HepG2 (cell line): Measurements from ENCODE around the gene RRAS2. TPM values are rescaled to one million over a fixed set of nuclear protein-coding genes. Genes with fewer than 3 reads are reported as not detected.

ENCODE experiments used
- ATAC-seq: fragments of 200-7000 bp; cut with Tn5 transposase; 3 replicates; pipeline ENCODE4 v1.9.1; 2020; ENCODE audit warnings: mild to moderate bottlenecking, moderate library complexity
- BruUV-seq: library from RNA; stranded (reverse); fragments of 400-500 nt; replicated peaks from 2 replicates; lab custom pipeline; 2021; lab: Mats Ljungman, UMichigan
- CTCF ChIA-PET: fragments of 300-600 bp; formaldehyde crosslinking; extraction: SDS; loops from one replicate; lab custom pipeline; 2021; ENCODE audit warnings: low total read pairs, inconsistent platforms, low intra/inter-chr PET ratio; lab: Yijun Ruan, JAX
- POLR2A ChIA-PET: fragments of 350-600 bp; sonication (Branson Sonifier 250); formaldehyde crosslinking; loops from one replicate; lab custom pipeline; 2020; ENCODE audit warnings: antibody characterized with exemption, inconsistent platforms; lab: Yijun Ruan, JAX
- DNase-seq: peaks from one replicate; pipeline ENCODE4 v3.0.0-alpha.2; 2015; ENCODE audit warnings: low spot score
- FAIRE-seq: peaks from 3 replicates; lab custom pipeline; 2011; peaks lifted over from hg19 to GRCh38; lab: Jason Lieb, UNC
- H2AFZ ChIP-seq: one replicate; pipeline ENCODE4 v1.6.1; 2011; ENCODE audit warnings: low read length, inconsistent platforms
- H3K27ac ChIP-seq: fragments of 300-600 bp; 3 replicates; pipeline ENCODE4 v1.8.0; 2011; ENCODE audit warnings: mixed run types, mild to moderate bottlenecking, mixed read lengths, low read length, inconsistent platforms; ENCODE audit not compliant: insufficient read depth; ENCODE audit errors: extremely low read length
- H3K27me3 ChIP-seq, 2 experiments: fragments of 200-600 bp in 1 of 2; 2 replicates in 1 of 2; 3 replicates in 1 of 2; pipeline versions ENCODE4 v1.6.0 to v1.8.0; 2011; ENCODE audit warnings: low read length in 2 of 2, mild to moderate bottlenecking in 2 of 2, moderate library complexity in 2 of 2, inconsistent platforms in 1 of 2; ENCODE audit not compliant: insufficient read depth in 2 of 2, control insufficient read depth in 1 of 2
- H3K36me3 ChIP-seq, 2 experiments: fragments of 200-600 bp in 1 of 2; replicated peaks in 1 of 2; 2 replicates in 1 of 2; 3 replicates in 1 of 2; pipeline versions ENCODE4 v1.5.1 to v1.8.0; 2011; ENCODE audit warnings: low read length in 2 of 2, inconsistent platforms in 1 of 2; ENCODE audit not compliant: insufficient read depth in 2 of 2, control insufficient read depth in 1 of 2
- H3K4me1 ChIP-seq: 2 replicates; pipeline ENCODE4 v1.5.1; 2012; ENCODE audit warnings: low read length, inconsistent platforms; ENCODE audit not compliant: insufficient read depth
- H3K4me2 ChIP-seq: 2 replicates; pipeline ENCODE4 v1.6.0; 2011; ENCODE audit warnings: low read depth, low read length, inconsistent platforms
- H3K4me3 ChIP-seq, 3 experiments: fragments of 200-600 bp in 1 of 3; sonication (generic), shearing (Covaris generic) in 1 of 3; replicated peaks in 1 of 3; 2 replicates each; pipeline ENCODE4 v1.5.1; 2011 to 2016; ENCODE audit warnings: low read length in 3 of 3, inconsistent platforms in 2 of 3, low read depth in 2 of 3, mild to moderate bottlenecking in 2 of 3, control low read depth in 1 of 3, mixed read lengths in 1 of 3; ENCODE audit not compliant: insufficient read depth in 1 of 3
- H3K79me2 ChIP-seq: one replicate; pipeline ENCODE4 v1.6.1; 2011; ENCODE audit warnings: low read length, inconsistent platforms; ENCODE audit not compliant: insufficient read depth
- H3K9ac ChIP-seq: 2 replicates; pipeline ENCODE4 v1.6.0; 2011; ENCODE audit warnings: mild to moderate bottlenecking, low read depth, low read length, inconsistent platforms; ENCODE audit not compliant: insufficient read depth
- H3K9me3 ChIP-seq: 2 replicates; pipeline ENCODE4 v1.5.1; 2012; ENCODE audit warnings: mild to moderate bottlenecking, low read length
- H4K20me1 ChIP-seq: 2 replicates; pipeline ENCODE4 v1.6.0; 2011; ENCODE audit warnings: inconsistent platforms, mild to moderate bottlenecking, low read length, moderate library complexity; ENCODE audit not compliant: insufficient read depth
- ISX ChIP-seq: sonication (generic); formaldehyde crosslinking; conservative IDR thresholded peaks from 2 replicates; pipeline ENCODE4 v1.5.0; 2020; ENCODE audit warnings: missing genetic modification reagents
- RFX1 ChIP-seq: fragments of 450-650 bp; IDR thresholded peaks from 2 replicates; pipeline ENCODE4 v1.6.1; 2017
- RORA ChIP-seq: sonication (generic); formaldehyde crosslinking; IDR thresholded peaks from 2 replicates; pipeline ENCODE4 v1.5.0; 2020; ENCODE audit warnings: mild to moderate bottlenecking, missing genetic modification reagents, moderate library complexity
- TCF12 ChIP-seq, 2 experiments: fragments of 450-650 bp in 1 of 2; sonication (generic) in 1 of 2; formaldehyde crosslinking in 1 of 2; IDR thresholded peaks; 2 replicates each; pipeline versions ENCODE4 v1.6.1 to v1.8.0; 2017 to 2022; ENCODE audit warnings: antibody characterized with exemption in 1 of 2, mild to moderate bottlenecking in 1 of 2, missing genetic modification reagents in 1 of 2, moderate library complexity in 1 of 2
- ZBTB42 ChIP-seq: sonication (generic); formaldehyde crosslinking; IDR thresholded peaks from 2 replicates; pipeline ENCODE4 v1.5.0; 2020; ENCODE audit warnings: mild to moderate bottlenecking, missing genetic modification reagents
- ZNF572 ChIP-seq: sonication (generic); formaldehyde crosslinking; IDR thresholded peaks from 2 replicates; pipeline ENCODE4 v1.5.1; 2020; ENCODE audit warnings: mild to moderate bottlenecking, missing genetic modification reagents
- ZNF737 ChIP-seq: sonication (generic); formaldehyde crosslinking; IDR thresholded peaks from 2 replicates; pipeline ENCODE4 v1.5.0; 2020; ENCODE audit warnings: missing genetic modification reagents, mild to moderate bottlenecking, borderline replicate concordance
- ZNF841 ChIP-seq: sonication (generic); formaldehyde crosslinking; IDR thresholded peaks from 2 replicates; pipeline ENCODE4 v1.8.1; 2023; ENCODE audit warnings: missing genetic modification reagents, borderline replicate concordance
- WGBS: methylation state at CpG from one replicate; pipeline ENCODE4 v1.1.6; 2017; ENCODE audit warnings: low lambda C conversion rate; 5-methylcytosine and 5-hydroxymethylcytosine counted together
- in situ Hi-C: cut with HindIII; loops from 2 replicates; pipeline ENCODE4 v1.10.0; 2017; ENCODE audit warnings: low pct_unique_long_range_greater_than_20kb; ENCODE audit not compliant: extremely low pct_ligation_motif_present
- intact Hi-C: fragments of 100-400 bp; cut with micrococcal nuclease; formaldehyde crosslinking; loops from one replicate; pipeline ENCODE4 v1.10.0; 2022; ENCODE audit not compliant: unreplicated experiment
- polyA plus RNA-seq, 8 experiments: library from polyadenylated mRNA; depleted of rRNA in 3 of 8; stranded (reverse) in 7 of 8; unstranded in 1 of 8; fragments of >200 nt; fragmentation: Illumina TruSeq in 4 of 8; extraction: Trizol in 4 of 8; gene quantifications; 2 replicates each; pipeline versions ENCODE4 v1.2.1 to v1.2.3, GENCODE V29; 2011 to 2016; ENCODE audit warnings: low read depth in 4 of 8, missing spikeins in 1 of 8, mixed read lengths in 1 of 8; ENCODE audit not compliant: insufficient read depth in 1 of 8
- total RNA-seq, 5 experiments: library from RNA; depleted of rRNA; stranded (reverse); fragments of >200 nt; fragmentation: Illumina TruSeq; extraction: Trizol; gene quantifications; 2 replicates each; pipeline ENCODE4 v1.2.3, GENCODE V29; 2016; ENCODE audit warnings: low read depth in 1 of 5
- TF ChIP-seq, protein P1 (sequence below): IDR thresholded peaks from 2 replicates; pipeline ENCODE4 v1.6.1; 2012; ENCODE audit warnings: low read length, improper control_type of control experiment
- TF ChIP-seq, protein P2 (sequence below): sonication (generic); formaldehyde crosslinking; conservative IDR thresholded peaks from 2 replicates; pipeline ENCODE4 v1.4.0; 2020; ENCODE audit warnings: missing genetic modification reagents

RRAS2 gene
- total and polyA plus RNA-seq, 2 of the 13 experiments (the other 11 are each of a cell fraction or from before 2014, with no cell fraction given) = 19.0 to 44.1 TPM

DNA sequence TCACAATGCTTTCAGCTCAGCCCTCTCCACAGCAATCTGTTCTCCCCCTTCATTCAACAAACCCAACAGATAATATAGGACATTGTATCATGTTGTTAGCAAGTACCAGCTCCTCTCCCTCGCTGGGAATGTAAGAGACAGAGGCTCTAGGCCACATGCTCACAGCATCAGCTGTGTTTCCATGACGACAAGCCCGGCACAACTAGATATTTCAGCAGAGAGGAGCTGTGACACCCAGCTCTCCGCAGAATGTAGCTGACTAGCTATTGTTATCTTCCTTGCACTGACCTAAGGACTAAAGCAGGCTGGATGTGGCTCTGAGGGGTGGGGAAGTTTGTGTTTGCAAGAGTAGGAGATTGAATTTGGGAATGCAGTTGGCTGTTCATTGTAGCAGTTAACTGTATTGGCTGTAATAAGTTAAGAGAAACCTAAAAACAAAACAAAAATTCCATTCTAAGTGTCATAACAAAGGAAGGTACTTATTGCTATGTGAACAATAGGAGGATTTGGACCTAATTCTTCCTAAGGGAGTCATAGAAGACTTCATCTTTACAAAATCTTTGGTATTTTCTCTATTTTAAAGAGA, 28.0 kb upstream of the RRAS2 start:
- FAIRE-seq (no peak), ATAC-seq (no peak), DNase-seq (no peak)
- BruUV-seq = no TSS peak
- WGBS = 17% methylated on average over 4 of the region's 4 CpGs
- H3K4me3 ChIP-seq = no peak overlapping the region
- ChIA-PET CTCF (no interaction called here), POLR2A (no interaction called here)
- in situ Hi-C loops = no loop called here
- H3K9me3 ChIP-seq = no peaks in the 10 kb centered on the region
- intact Hi-C loops = no loop called here
- H4K20me1 ChIP-seq = no peaks in the 10 kb centered on the region
- no peaks in the 10 kb centered on the region for H3K4me1 ChIP-seq
- H3K4me2 ChIP-seq = no peak overlapping the region
- no peak overlapping the region for H3K27ac ChIP-seq
- TF ChIP-seq, protein P1, sequence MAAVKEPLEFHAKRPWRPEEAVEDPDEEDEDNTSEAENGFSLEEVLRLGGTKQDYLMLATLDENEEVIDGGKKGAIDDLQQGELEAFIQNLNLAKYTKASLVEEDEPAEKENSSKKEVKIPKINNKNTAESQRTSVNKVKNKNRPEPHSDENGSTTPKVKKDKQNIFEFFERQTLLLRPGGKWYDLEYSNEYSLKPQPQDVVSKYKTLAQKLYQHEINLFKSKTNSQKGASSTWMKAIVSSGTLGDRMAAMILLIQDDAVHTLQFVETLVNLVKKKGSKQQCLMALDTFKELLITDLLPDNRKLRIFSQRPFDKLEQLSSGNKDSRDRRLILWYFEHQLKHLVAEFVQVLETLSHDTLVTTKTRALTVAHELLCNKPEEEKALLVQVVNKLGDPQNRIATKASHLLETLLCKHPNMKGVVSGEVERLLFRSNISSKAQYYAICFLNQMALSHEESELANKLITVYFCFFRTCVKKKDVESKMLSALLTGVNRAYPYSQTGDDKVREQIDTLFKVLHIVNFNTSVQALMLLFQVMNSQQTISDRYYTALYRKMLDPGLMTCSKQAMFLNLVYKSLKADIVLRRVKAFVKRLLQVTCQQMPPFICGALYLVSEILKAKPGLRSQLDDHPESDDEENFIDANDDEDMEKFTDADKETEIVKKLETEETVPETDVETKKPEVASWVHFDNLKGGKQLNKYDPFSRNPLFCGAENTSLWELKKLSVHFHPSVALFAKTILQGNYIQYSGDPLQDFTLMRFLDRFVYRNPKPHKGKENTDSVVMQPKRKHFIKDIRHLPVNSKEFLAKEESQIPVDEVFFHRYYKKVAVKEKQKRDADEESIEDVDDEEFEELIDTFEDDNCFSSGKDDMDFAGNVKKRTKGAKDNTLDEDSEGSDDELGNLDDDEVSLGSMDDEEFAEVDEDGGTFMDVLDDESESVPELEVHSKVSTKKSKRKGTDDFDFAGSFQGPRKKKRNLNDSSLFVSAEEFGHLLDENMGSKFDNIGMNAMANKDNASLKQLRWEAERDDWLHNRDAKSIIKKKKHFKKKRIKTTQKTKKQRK = no peak
- TF ChIP-seq RFX1 = peak; percentile 33; the same call in 1 of the 2 replicates
- H3K36me3 ChIP-seq = no peaks in the 10 kb centered on the region
- H2AFZ ChIP-seq = no peak overlapping the region
- H3K27me3 ChIP-seq = peaks cover 0 to 32% of the 10 kb centered on the region in 2 experiments; a peak in 3 of 5 replicates
- H3K9ac ChIP-seq = no peak overlapping the region
- no peaks in the 10 kb centered on the region for H3K79me2 ChIP-seq

DNA sequence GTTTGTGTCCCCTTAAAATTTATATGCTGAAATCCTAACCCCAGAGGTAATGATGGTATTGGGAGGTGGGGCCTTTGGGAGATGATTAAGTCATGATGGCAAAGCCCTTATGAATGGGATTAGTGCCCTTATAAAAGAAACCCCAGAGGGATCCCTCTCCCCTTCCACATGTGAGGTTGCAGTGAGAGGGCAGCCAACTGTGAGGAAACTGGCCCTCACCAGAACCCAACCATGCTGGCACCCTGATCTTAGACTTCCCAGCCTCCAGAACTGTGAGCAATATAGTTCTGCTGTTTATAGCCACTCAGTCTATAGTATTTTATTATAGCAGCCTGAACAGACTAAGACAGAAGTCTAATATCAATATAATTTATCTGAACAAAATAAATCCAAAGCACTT, 27.1 kb upstream of the RRAS2 start:
- no peak for DNase-seq
- H3K4me2 ChIP-seq = no peak overlapping the region
- TF ChIP-seq ZBTB42 (CRISPR knock-in tag) = no peak
- no peak for TF ChIP-seq RORA
- TF ChIP-seq ISX = no peak
- TF ChIP-seq ZNF572 (CRISPR knock-in tag) = no peak
- no peak for TF ChIP-seq TCF12 (IDR thresholded peaks at IDR 0.05)
- TF ChIP-seq TCF12 (CRISPR knock-in tag; IDR thresholded peaks at IDR 0.05) = no peak
- TF ChIP-seq ZNF841 = no peak
- TF ChIP-seq, protein P2, sequence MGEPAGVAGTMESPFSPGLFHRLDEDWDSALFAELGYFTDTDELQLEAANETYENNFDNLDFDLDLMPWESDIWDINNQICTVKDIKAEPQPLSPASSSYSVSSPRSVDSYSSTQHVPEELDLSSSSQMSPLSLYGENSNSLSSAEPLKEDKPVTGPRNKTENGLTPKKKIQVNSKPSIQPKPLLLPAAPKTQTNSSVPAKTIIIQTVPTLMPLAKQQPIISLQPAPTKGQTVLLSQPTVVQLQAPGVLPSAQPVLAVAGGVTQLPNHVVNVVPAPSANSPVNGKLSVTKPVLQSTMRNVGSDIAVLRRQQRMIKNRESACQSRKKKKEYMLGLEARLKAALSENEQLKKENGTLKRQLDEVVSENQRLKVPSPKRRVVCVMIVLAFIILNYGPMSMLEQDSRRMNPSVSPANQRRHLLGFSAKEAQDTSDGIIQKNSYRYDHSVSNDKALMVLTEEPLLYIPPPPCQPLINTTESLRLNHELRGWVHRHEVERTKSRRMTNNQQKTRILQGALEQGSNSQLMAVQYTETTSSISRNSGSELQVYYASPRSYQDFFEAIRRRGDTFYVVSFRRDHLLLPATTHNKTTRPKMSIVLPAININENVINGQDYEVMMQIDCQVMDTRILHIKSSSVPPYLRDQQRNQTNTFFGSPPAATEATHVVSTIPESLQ (CRISPR knock-in tag) = no peak
- no peak for TF ChIP-seq ZNF737 (CRISPR knock-in tag)

More for the DNA sequence above, 27.1 kb upstream of the RRAS2 start:
- CTCF ChIA-PET = no interaction called here
- POLR2A ChIA-PET = no interaction called here
- H3K4me3 ChIP-seq = no peak overlapping the region
- no peaks in the 10 kb centered on the region for H3K9me3 ChIP-seq
- ATAC-seq = no peak
- H3K36me3 ChIP-seq = no peaks in the 10 kb centered on the region
- FAIRE-seq = no peak
- no peak overlapping the region for H2AFZ ChIP-seq
- no peaks in the 10 kb centered on the region for H4K20me1 ChIP-seq
- in situ Hi-C loops (no loop called here), intact Hi-C loops (no loop called here)
- H3K4me1 ChIP-seq = peaks cover 7% of the 10 kb centered on the region
- H3K27ac ChIP-seq = no peak overlapping the region
- H3K9ac ChIP-seq = no peak overlapping the region
- peaks cover 0 to 39% of the 10 kb centered on the region in 2 experiments; a peak in 4 of 5 replicates for H3K27me3 ChIP-seq
- no TSS peak for BruUV-seq
- H3K79me2 ChIP-seq = no peaks in the 10 kb centered on the region
